H9 (cell line): Measurements from ENCODE around the gene NT5DC1. TPM values are rescaled to one million over a fixed set of nuclear protein-coding genes. Genes with fewer than 3 reads are reported as not detected.

Source experiments
- DNase-seq: peaks from one replicate; pipeline ENCODE4 v3.0.0-alpha.2; 2017
- H2AFZ ChIP-seq: one replicate; pipeline ENCODE4 v1.6.1; 2013; ENCODE audit warnings: mild to moderate bottlenecking, low read length, control low read depth, moderate library complexity
- H2AK5ac ChIP-seq: 2 replicates; pipeline ENCODE4 v1.6.1; 2013; ENCODE audit warnings: low read length, control low read depth, mixed read lengths; ENCODE audit not compliant: insufficient read length
- H2BK120ac ChIP-seq: one replicate; pipeline ENCODE4 v1.6.1; 2013; ENCODE audit warnings: low read depth, mild to moderate bottlenecking, low read length, control low read depth, inconsistent platforms; ENCODE audit not compliant: poor library complexity, severe bottlenecking
- H2BK12ac ChIP-seq: 2 replicates; pipeline ENCODE4 v1.6.1; 2013; ENCODE audit warnings: low read length, control low read depth, mixed read lengths, low read depth; ENCODE audit not compliant: insufficient read length
- H2BK15ac ChIP-seq: 2 replicates; pipeline ENCODE4 v1.6.1; 2013; ENCODE audit warnings: low read depth, low read length, control low read depth
- H2BK20ac ChIP-seq: one replicate; pipeline ENCODE4 v1.6.1; 2013; ENCODE audit warnings: low read depth, mild to moderate bottlenecking, low read length, control low read depth, inconsistent platforms; ENCODE audit not compliant: poor library complexity, severe bottlenecking
- H2BK5ac ChIP-seq: 2 replicates; pipeline ENCODE4 v1.6.1; 2013; ENCODE audit warnings: low read length, control low read depth, mixed read lengths; ENCODE audit not compliant: insufficient read length
- H3K14ac ChIP-seq: 2 replicates; pipeline ENCODE4 v1.6.1; 2013; ENCODE audit warnings: low read length, control low read depth; ENCODE audit not compliant: insufficient read depth
- H3K18ac ChIP-seq: 2 replicates; pipeline ENCODE4 v1.6.1; 2013; ENCODE audit warnings: low read depth, mild to moderate bottlenecking, mixed read lengths, low read length, control low read depth; ENCODE audit not compliant: insufficient read length
- H3K23ac ChIP-seq: 2 replicates; pipeline ENCODE4 v1.6.1; 2013; ENCODE audit warnings: low read length, control low read depth, mixed read lengths, low read depth; ENCODE audit not compliant: insufficient read length
- H3K23me2 ChIP-seq: 2 replicates; pipeline ENCODE4 v1.6.1; 2013; ENCODE audit warnings: low read depth, mild to moderate bottlenecking, mixed read lengths, low read length, control low read depth; ENCODE audit not compliant: insufficient read length, poor library complexity, severe bottlenecking
- H3K27ac ChIP-seq: 2 replicates; pipeline ENCODE4 v1.5.1; 2013; ENCODE audit warnings: low read length, control low read depth, mixed read lengths, low read depth; ENCODE audit not compliant: insufficient read length
- H3K27me3 ChIP-seq: 2 replicates; pipeline ENCODE4 v1.6.1; 2013; ENCODE audit warnings: low read length, control low read depth, inconsistent platforms; ENCODE audit not compliant: insufficient read depth
- H3K4ac ChIP-seq: 2 replicates; pipeline ENCODE4 v1.6.1; 2013; ENCODE audit warnings: low read depth, mild to moderate bottlenecking, control low read depth, inconsistent platforms, low read length, moderate library complexity
- H3K4me1 ChIP-seq: 2 replicates; pipeline ENCODE4 v1.6.1; 2013; ENCODE audit warnings: low read length, control low read depth, inconsistent platforms; ENCODE audit not compliant: insufficient read depth
- H3K4me2 ChIP-seq: 2 replicates; pipeline ENCODE4 v1.6.1; 2013; ENCODE audit warnings: low read length, control low read depth, mixed read lengths; ENCODE audit not compliant: insufficient read length, insufficient read depth
- H3K56ac ChIP-seq: 2 replicates; pipeline ENCODE4 v1.6.1; 2013; ENCODE audit warnings: low read depth, mild to moderate bottlenecking, mixed read lengths, low read length, control low read depth; ENCODE audit not compliant: insufficient read length
- H3K79me1 ChIP-seq: 2 replicates; pipeline ENCODE4 v1.6.1; 2013; ENCODE audit warnings: low read depth, mild to moderate bottlenecking, moderate library complexity, low read length, control low read depth, inconsistent platforms; ENCODE audit not compliant: insufficient read depth, poor library complexity, severe bottlenecking
- H3K79me2 ChIP-seq: 2 replicates; pipeline ENCODE4 v1.6.1; 2013; ENCODE audit warnings: low read length, control low read depth, inconsistent platforms; ENCODE audit not compliant: insufficient read depth
- H3K9ac ChIP-seq: 2 replicates; pipeline ENCODE4 v1.6.1; 2013; ENCODE audit warnings: low read length, control low read depth, mixed read lengths; ENCODE audit not compliant: insufficient read length; ENCODE audit errors: extremely low read depth
- H3K9me3 ChIP-seq: one replicate; pipeline ENCODE4 v1.6.1; 2013; ENCODE audit warnings: low read depth, low read length, inconsistent platforms; ENCODE audit not compliant: control insufficient read depth
- H3T11ph ChIP-seq: one replicate; pipeline ENCODE4 v1.6.1; 2013; ENCODE audit warnings: mild to moderate bottlenecking, low read length, control low read depth, inconsistent platforms
- H4K20me1 ChIP-seq: one replicate; pipeline ENCODE4 v1.6.1; 2013; ENCODE audit not compliant: control insufficient read depth, insufficient read length, insufficient read depth
- H4K5ac ChIP-seq: 2 replicates; pipeline ENCODE4 v1.6.1; 2013; ENCODE audit warnings: low read depth, mild to moderate bottlenecking, mixed read lengths, low read length, control low read depth; ENCODE audit not compliant: insufficient read length
- H4K8ac ChIP-seq: replicated peaks from 2 replicates; pipeline ENCODE4 v1.6.1; 2013; ENCODE audit warnings: low read length, control low read depth, mixed read lengths, low read depth; ENCODE audit not compliant: insufficient read length
- H4K91ac ChIP-seq: 2 replicates; pipeline ENCODE4 v1.6.1; 2013; ENCODE audit warnings: low read depth, mild to moderate bottlenecking, moderate library complexity, mixed read lengths, low read length, control low read depth; ENCODE audit not compliant: insufficient read length
- H3K27ac Mint-ChIP-seq, 3 experiments: 2 replicates in 2 of 3; 3 replicates in 1 of 3; pipeline ENCODE4 v1.8.0; 2020 to 2021; ENCODE audit warnings: mixed read lengths in 3 of 3, mild to moderate bottlenecking in 1 of 3, moderate library complexity in 1 of 3
- H3K27me3 Mint-ChIP-seq: 2 replicates; pipeline ENCODE4 v1.8.0; 2021; ENCODE audit warnings: low read depth, mild to moderate bottlenecking, moderate library complexity, mixed read lengths
- H3K36me3 Mint-ChIP-seq, 3 experiments: 2 replicates in 2 of 3; 3 replicates in 1 of 3; pipeline ENCODE4 v1.8.0; 2020 to 2021; ENCODE audit warnings: low read depth in 3 of 3, mixed read lengths in 3 of 3; ENCODE audit not compliant: insufficient read depth in 1 of 3
- H3K4me1 Mint-ChIP-seq, 2 experiments: 2 replicates each; pipeline ENCODE4 v1.8.0; 2020; ENCODE audit warnings: mixed read lengths in 2 of 2
- H3K4me3 Mint-ChIP-seq, 2 experiments: 2 replicates in 1 of 2; 3 replicates in 1 of 2; pipeline ENCODE4 v1.8.0; 2020 to 2021; ENCODE audit warnings: mild to moderate bottlenecking in 2 of 2, mixed read lengths in 2 of 2, moderate library complexity in 1 of 2
- H3K9me3 Mint-ChIP-seq, 2 experiments: 2 replicates in 1 of 2; 3 replicates in 1 of 2; pipeline ENCODE4 v1.8.0; 2020; ENCODE audit warnings: mild to moderate bottlenecking in 2 of 2, mixed read lengths in 2 of 2, moderate library complexity in 1 of 2
- WGBS: extraction: QIAGEN DNeasy Blood & Tissue Kit; methylation state at CpG from one replicate; pipeline ENCODE4 v1.1.7; 2013; ENCODE audit warnings: missing lambda C conversion rate, low lambda C conversion rate, mixed read lengths; ENCODE audit not compliant: insufficient read length; ENCODE audit errors: extremely low coverage; 5-methylcytosine and 5-hydroxymethylcytosine counted together
- total RNA-seq: library from RNA; stranded (reverse); gene quantifications from 2 replicates; pipeline ENCODE4 v1.2.1, GENCODE V29; 2021
- TF ChIP-seq, protein P1 (sequence below): fragments of 200-600 bp; sonication (generic); conservative IDR thresholded peaks from 3 replicates; pipeline ENCODE4 v1.8.0; 2021; ENCODE audit warnings: antibody characterized with exemption, mild to moderate bottlenecking

Gene NT5DC1
- total RNA-seq, 1 experiment from 2014 or later, result 64.9 TPM

- Histone ChIP-seq H2BK20ac (no peak overlapping the region), H3T11ph (no peak overlapping the region), H3K56ac (no peak overlapping the region), H4K20me1 (no peaks in the 10 kb centered on the region), H3K9me3 (no peaks in the 10 kb centered on the region), H3K27ac (no peak overlapping the region), H2AK5ac (no peak overlapping the region), H3K79me2 (peaks cover 15% of the 10 kb centered on the region), H3K4me1 (peaks cover 3% of the 10 kb centered on the region; the same call in 1 of the 2 replicates), H3K23me2 (peaks cover 10% of the 10 kb centered on the region), H3K4me2 (peak overlapping the region; percentile 87), H2BK5ac (no peak overlapping the region), H3K18ac (peak overlapping the region; percentile 80), H4K8ac (no peak overlapping the region), H4K91ac (peak overlapping the region; percentile 26), H3K27me3 (no peaks in the 10 kb centered on the region), H4K5ac (no peak overlapping the region), H3K9ac (peak overlapping the region; percentile 88), H3K79me1 (peaks cover 6% of the 10 kb centered on the region), H2BK12ac (no peak overlapping the region), H3K14ac (peak overlapping the region; percentile 79; the same call in 1 of the 2 replicates), H3K23ac (no peak overlapping the region), H3K4ac (no peak overlapping the region; the same call in 1 of the 2 replicates), H2BK120ac (peak overlapping the region; percentile 40), H2BK15ac (no peak overlapping the region), H2AFZ (no peak overlapping the region)
- Mint-ChIP-seq H3K27me3 (no peaks in the 10 kb centered on the region; the same call in 1 of the 2 replicates), H3K9me3 (no peaks in the 10 kb centered on the region), H3K4me1 (peaks cover 39 to 44% of the 10 kb centered on the region in 2 experiments), H3K4me3 (peak overlapping the region; percentile 96 to 99), H3K36me3 (peaks cover 6 to 25% (median 23%) of the 10 kb centered on the region in 3 experiments; a peak in 6 of 7 replicates), H3K27ac (peak overlapping the region; percentile 86 to 100 (median 99))
- DNase-seq, result no peak
- TF ChIP-seq, protein P1, sequence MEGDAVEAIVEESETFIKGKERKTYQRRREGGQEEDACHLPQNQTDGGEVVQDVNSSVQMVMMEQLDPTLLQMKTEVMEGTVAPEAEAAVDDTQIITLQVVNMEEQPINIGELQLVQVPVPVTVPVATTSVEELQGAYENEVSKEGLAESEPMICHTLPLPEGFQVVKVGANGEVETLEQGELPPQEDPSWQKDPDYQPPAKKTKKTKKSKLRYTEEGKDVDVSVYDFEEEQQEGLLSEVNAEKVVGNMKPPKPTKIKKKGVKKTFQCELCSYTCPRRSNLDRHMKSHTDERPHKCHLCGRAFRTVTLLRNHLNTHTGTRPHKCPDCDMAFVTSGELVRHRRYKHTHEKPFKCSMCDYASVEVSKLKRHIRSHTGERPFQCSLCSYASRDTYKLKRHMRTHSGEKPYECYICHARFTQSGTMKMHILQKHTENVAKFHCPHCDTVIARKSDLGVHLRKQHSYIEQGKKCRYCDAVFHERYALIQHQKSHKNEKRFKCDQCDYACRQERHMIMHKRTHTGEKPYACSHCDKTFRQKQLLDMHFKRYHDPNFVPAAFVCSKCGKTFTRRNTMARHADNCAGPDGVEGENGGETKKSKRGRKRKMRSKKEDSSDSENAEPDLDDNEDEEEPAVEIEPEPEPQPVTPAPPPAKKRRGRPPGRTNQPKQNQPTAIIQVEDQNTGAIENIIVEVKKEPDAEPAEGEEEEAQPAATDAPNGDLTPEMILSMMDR, result no peak
- no CpG with 5 or more reads among the region's 8 CpGs for WGBS
Observed at GRCh38 chr6:116280161-116280932, 179.7 kb downstream of the NT5DC1 start.
